HT1080 (cell line): ENCODE data around the gene SACS. TPM values are rescaled to one million over a fixed set of nuclear protein-coding genes. Genes with fewer than 3 reads are reported as not detected.
"Not testable (repeated sequence)": the region's sequence is repeated elsewhere in the genome, so short reads cannot be mapped to it uniquely, and the experiment has no call there.

Experiments used
- DNase-seq: peaks from one replicate; pipeline ENCODE4 v3.0.0-alpha.2; 2015; ENCODE audit warnings: low read depth
- total RNA-seq: library from RNA; depleted of rRNA; stranded (reverse); fragments of >200 nt; shearing (Covaris generic); gene quantifications from 2 replicates; pipeline ENCODE4 v1.2.3, GENCODE V29; 2014

The SACS gene
- total RNA-seq, 1 experiment from 2014 or later: 73.0 TPM

- DNase-seq: no peak
These were observed 21.8 kb downstream of the SACS start for GRCh38 chr13:23411706-23412105.

DNA sequence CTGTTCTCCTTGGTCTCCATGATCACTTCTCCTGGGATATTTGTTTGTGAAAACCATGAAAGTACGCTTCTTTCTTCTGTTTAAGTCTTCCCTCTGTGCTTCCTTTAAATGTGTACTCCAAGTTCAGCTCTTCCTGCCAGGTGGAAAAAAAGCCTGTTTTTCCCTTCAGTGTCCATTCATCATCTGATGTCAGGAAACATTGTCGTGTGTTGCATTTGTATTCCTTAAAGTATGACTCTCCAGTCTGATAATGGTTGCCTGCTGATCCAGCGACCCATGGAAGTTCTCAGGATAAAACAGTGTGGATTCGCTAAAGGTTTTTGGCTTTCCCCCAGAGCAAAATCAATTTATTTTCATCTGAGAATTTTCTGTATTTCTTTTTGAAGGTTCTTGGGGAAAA, 22.3 kb downstream of the SACS start:
- no peak for DNase-seq

GRCh38 chr13:23408026-23408425, 25.5 kb downstream of the SACS start:
- DNase-seq: no peak

GRCh38 chr13:23401156-23401555, 32.3 kb downstream of the SACS start:
- DNase-seq: not testable (repeated sequence)

- DNase-seq: peak; percentile 25
These were observed 34.2 kb downstream of the SACS start for GRCh38 chr13:23399347-23399746.

DNA sequence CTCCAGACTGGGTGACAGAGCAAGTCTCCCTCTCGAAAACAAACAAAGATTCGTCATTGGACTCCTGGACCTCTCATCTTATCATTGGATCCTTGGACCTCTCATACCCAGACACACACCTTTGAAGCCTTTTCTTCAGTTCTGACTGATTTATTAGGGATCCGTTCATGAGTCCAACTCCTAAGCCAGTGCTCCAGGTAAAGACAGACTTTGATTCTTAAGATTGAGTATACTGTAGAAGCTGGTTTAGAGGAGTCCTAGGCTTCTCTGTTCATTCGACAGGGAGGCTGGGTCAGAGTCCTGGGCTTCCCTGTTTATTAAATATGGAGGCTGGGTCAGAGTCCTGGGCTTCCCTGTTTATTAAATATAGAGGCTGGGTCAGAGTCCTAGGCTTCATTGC, 38.7 kb downstream of the SACS start:
- DNase-seq: no peak

DNA sequence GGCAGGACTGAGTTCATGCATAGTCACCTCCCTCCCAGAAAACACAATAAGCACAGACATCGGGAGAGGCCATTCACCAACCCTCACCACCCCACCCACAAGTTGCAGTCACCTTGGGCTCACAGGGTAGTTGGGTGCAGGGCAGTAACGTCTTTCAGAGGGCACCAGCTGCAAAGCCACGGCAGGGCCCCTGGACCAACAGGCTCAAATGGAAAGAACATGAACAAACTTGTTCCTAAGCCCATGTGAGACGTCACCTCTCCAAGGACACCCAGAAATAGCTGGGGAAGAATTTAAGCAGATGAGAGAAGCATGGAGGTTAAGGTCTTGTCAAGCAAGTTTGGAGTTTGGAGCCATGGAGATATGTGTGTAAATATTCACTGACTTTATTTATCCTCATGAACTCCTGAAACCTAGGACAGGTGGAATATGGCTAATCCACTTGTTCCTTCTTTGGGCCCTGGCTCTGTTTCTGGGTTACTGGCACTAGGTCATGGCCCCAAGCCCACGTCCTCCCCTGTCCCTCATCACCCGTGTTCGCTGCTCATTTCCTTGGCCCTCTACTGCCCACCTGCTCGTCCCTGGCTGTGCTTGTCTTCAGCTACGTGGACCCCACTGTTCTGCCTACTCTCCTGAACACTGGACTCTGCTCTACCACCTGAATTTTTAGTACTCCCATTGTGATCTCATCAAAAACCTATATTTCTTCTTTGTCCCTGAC, 40.4 kb downstream of the SACS start:
- no peak for DNase-seq

DNA sequence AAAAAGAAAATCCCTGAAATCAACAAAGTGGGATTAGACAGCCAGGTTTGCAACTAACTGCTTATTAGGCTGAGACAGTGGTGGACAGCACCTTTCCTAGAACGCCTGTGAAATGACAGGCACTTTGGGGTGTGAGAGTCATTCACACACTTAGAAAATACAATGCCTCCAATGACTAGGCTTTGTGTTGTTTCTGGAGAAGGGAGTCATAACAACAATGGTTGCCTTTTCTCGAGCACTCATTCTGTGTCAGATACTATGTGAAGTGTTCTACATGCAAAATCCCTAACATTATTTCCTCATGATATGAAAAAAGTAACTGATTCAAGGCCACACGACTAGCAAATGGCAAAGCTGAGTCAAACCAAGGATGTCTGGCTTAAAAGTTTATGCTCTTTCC, 41.2 kb downstream of the SACS start:
- DNase-seq: no peak

DNA sequence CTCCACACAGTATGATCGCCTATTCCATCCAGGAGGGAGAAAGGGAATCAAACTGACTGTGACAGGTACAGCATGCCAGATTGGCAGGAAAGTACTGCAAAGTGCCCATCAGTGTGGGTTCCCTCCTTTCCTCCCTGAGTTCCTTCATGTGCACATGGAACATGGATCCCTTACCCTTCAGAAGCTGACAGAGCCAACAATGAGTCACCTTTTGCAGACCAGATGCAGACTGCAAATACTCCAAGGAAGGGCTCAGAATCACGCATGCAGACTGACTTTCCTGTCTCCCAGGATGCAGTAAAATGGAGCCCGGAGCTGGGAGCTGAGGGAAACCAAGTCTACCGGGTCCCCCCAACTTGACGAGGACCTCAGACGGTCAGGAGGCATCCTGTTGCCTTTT, 41.8 kb downstream of the SACS start:
- DNase-seq: peak; percentile 43

DNA sequence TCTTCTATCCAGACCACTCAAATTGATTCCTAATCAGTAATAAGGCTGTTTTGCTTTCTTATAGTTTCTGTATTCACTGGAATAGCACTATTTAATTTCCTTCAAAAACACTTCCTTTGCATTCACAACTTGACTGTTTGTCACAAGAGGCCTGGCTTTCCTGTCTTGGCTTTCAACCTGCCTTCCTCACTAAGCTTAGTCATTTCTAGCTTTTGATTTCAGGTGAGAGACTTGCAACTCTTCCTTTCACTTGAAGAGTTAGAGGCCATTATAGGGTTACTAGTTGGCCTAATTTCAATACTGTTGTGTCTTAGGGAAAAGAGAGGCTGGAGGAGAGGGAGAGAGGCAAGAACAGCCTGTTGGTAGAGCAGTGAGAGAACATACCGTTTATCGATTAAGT, 47.0 kb downstream of the SACS start:
- no peak for DNase-seq

- DNase-seq: no peak
These were observed 47.6 kb downstream of the SACS start for GRCh38 chr13:23385931-23386330.

GRCh38 chr13:23384111-23384510, 49.4 kb downstream of the SACS start:
- no peak for DNase-seq

DNA sequence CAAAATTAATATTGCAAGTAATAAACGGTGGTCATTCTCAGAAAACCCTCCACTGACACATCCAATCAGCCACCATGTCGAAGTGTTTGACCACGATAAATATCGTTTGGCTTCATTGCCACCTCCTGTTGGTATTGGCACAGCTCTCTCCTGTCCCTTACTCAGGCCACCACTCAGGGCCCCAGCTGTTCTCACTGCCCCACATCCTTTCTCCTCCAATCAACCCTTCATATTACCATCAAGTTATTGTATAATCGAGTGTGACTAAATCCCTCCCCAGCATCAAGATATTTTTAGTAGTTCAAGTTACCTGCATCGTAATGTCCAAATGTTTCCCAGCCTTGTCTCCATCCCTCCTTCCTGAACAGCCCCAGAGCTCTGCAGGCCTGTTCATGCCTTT, 50.4 kb downstream of the SACS start:
- DNase-seq: no peak

- DNase-seq: no peak
These were observed 51.6 kb downstream of the SACS start for GRCh38 chr13:23381866-23382265.

- no peak for DNase-seq
These were observed 53.0 kb downstream of the SACS start for GRCh38 chr13:23380534-23380933.

DNA sequence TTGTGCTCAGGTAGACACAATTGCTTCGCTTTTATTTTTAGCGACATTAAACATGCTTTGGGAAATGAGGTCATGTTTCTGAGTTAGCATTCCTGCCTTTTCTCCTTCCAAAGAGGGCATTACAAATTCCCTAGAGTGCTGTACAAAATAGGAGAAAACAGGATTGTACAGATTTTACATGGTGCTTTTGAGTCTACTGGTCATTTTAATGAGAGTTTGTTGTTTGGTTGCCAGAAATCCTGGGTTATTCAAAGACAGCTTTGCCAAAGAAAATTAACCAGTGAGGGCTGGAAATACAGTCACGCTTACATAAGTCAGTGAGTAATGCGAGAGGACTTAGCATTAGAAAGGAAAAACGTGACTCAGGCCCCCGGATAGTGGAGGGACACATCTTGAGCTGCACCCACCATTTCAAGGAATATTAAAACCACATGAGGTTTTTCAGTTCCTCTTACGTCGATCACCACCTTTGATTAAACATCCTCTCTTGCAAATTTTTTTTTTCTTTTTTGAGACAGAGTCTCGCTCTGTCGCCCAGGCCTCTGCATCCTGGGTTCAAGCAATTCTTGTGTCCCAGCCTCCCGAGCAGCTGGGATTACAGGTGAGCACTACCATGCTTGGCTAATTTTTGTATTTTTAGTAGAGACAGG, 55.4 kb downstream of the SACS start:
- peak; percentile 96 for DNase-seq

- DNase-seq: peak; percentile 45
These were observed 55.9 kb downstream of the SACS start for GRCh38 chr13:23377579-23377978.

GRCh38 chr13:23375001-23375971, 58.2 kb downstream of the SACS start:
- peak; percentile 83 for DNase-seq

GRCh38 chr13:23372264-23372906, 61.1 kb downstream of the SACS start:
- peak; percentile 55 for DNase-seq

DNA sequence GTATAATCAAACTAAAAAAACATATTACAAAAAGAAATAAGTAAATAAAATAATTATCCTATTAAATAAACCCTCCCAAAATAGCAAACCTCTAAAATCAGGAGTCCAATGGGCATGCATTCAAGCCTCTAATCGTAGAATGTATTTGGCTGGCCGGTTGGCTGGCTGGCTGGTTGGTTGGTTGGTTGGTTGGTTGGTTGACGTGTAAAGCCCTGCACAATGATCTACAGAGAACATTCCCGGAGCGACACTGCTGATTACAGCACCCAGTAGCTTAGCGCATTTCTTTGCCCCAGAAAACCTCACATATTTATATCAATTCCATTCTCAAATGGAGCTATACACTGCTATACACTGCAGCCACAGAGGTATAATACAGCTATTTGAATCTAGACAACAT, 65.6 kb downstream of the SACS start:
- no peak for DNase-seq

- no peak for DNase-seq
These were observed 67.8 kb downstream of the SACS start for GRCh38 chr13:23365652-23366051.

DNA sequence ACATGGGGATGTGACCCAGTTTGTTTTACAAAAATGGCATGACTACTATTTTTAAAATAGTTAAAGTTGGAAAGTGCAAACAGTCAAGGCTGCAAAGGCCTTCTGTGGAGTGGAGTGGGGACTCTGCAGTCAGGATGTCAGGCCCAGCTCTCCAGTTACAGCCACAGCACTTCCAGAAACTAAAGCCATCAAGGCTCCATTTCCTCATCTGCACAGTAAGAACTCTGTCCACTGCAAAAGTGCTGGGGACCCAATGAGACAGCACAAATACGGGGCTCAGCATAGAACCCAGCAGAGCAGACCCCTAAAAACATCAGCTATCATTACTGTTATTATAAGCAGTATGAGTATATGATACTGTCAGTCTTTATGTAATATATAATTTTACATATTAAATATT, 73.6 kb downstream of the SACS start:
- DNase-seq: no peak
